ENCODE measurements around the gene RNF11.

DNA sequence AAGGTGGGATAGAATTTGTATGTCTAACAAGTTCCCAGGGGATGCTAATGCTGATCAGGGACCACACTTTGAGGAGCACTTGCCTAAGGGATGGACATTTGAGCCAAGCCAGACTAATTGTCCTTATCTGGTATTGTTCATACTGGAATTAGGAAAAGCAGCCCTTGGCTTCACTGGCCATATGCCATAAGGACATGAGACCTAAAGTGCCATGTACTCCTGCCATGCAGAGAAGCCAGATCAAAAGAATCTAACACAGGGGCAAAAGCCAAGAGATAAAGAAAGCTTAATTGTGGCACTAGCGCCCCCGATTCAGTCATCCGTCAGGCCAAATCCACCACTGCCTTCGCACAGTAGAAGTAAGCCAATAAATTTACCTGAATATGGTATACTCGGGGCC, 45.7 kb downstream of the RNF11 start:
- TF ChIP-seq, protein P1, sequence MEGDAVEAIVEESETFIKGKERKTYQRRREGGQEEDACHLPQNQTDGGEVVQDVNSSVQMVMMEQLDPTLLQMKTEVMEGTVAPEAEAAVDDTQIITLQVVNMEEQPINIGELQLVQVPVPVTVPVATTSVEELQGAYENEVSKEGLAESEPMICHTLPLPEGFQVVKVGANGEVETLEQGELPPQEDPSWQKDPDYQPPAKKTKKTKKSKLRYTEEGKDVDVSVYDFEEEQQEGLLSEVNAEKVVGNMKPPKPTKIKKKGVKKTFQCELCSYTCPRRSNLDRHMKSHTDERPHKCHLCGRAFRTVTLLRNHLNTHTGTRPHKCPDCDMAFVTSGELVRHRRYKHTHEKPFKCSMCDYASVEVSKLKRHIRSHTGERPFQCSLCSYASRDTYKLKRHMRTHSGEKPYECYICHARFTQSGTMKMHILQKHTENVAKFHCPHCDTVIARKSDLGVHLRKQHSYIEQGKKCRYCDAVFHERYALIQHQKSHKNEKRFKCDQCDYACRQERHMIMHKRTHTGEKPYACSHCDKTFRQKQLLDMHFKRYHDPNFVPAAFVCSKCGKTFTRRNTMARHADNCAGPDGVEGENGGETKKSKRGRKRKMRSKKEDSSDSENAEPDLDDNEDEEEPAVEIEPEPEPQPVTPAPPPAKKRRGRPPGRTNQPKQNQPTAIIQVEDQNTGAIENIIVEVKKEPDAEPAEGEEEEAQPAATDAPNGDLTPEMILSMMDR (optimal IDR thresholded peaks at IDR 0.05 in 1 of 3, IDR thresholded peaks at IDR 0.05 in 1 of 3, conservative IDR thresholded peaks at IDR 0.05 in 1 of 3; ENCODE audit: extremely low read depth in 1 of 3, insufficient read depth in 2 of 3, low read length in 3 of 3): no peak
- no peak for TF ChIP-seq EZH2 (IDR thresholded peaks at IDR 0.05; ENCODE audit: low read length)
